GM18868 (cell line): Measurements from ENCODE around the gene ATMIN.

Experiments used
- ATAC-seq: cut with Tn5 transposase; IDR thresholded peaks from one replicate; pipeline ENCODE4 v1.9.1; 2021; ENCODE audit warnings: mild to moderate bottlenecking, moderate library complexity; ENCODE audit not compliant: unreplicated experiment

ATMIN gene

GRCh38 chr16:81035398-81035974 lies at the start of gene ATMIN:
ATMIN (plus strand) TSS chr16:81035842; CDS start chr16:81035871, 29 bp downstream.
- peak; percentile 94 for ATAC-seq

DNA sequence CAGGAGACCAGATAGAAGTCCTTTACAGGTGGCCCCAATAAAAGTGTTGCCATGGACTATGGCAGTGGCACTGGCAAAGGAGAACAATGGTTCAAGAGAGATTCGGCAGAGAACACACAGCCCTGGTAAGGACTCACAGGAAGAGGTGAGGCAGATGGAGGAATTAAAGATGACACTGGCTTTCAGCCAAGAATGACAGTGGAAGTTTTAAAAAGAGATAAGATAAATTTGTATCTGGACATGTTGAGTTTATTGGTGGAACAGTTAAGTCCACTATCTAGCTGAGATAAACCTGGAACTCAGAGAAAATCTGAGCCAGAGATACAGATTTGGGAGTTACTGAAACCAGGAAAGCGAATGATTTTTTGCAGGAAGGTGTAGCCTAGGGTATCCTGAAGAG lies 49.1 kb upstream of the ATMIN start:
- no peak for ATAC-seq

- ATAC-seq, result no peak
These were observed 46.9 kb upstream of the ATMIN start for GRCh38 chr16:80988756-80989155.

DNA sequence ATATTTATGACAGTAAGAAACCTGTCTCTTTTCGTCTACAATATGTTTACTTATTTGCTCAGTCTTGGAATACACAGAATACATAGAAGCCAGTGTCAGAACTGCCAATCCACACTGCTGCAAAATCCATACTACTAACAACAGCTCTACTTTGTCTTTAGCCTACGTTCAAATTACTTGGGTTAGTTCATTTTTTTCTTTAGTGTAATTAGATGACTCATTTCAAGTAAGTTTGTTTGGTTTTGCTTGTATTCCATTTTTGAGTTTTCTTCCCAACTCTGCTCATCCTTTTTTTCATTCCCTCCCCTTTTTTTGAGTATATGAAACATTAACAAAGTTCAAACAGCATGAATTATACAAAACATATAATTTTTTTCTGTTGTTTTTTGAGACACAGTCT lies 45.8 kb upstream of the ATMIN start:
- no peak for ATAC-seq

- ATAC-seq, result no peak
These were observed 45.1 kb upstream of the ATMIN start for GRCh38 chr16:80990577-80990976.

DNA sequence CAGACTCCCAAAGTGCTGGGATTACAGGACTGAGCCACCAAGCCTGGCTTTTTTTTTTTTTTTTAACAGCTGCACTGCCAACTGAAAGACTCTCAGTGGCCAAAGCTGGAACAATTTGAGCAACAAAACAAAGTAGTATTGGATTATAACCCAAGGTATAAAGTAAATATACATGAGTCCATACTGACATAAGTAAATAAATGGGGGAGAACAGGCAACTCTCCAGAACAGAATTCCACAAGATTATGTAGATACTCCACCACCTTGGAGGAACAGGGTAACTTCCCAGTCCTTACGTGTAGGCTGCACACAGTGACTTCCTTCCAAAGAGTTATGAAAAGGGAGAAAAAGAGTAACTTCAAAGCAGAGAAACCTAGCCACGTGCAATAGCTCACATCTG lies 44.7 kb upstream of the ATMIN start:
- no peak for ATAC-seq

GRCh38 chr16:80991792-80992430 lies 43.7 kb upstream of the ATMIN start:
- no peak for ATAC-seq

DNA sequence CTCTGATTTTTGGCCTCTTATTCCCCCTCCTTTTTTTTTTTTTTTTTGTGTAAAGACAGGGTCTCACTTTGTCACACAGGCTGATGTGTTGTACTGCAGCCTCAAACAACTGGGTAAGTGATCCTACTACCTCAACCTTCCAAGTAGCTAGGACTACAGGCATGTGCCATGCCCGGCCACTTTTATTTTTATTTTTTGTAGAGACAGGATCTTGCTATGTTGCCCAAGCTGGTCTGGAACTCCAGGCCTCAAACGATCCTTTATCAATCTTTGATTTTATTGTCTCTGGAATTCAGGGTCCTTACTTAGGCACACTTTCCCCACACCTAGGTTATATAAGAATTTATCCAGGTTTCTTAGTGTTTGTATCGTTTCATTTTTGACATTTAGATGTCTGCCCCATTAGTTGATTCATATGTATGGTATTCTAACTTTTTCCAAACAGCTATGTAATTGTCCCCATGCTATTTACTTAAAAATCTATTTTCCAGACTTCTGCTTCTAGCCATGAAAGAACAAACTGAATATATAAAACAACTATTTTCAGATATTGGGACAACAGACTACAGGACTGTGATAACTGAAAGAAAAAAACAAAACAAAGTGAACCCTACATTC lies 42.9 kb upstream of the ATMIN start:
- no peak for ATAC-seq

DNA sequence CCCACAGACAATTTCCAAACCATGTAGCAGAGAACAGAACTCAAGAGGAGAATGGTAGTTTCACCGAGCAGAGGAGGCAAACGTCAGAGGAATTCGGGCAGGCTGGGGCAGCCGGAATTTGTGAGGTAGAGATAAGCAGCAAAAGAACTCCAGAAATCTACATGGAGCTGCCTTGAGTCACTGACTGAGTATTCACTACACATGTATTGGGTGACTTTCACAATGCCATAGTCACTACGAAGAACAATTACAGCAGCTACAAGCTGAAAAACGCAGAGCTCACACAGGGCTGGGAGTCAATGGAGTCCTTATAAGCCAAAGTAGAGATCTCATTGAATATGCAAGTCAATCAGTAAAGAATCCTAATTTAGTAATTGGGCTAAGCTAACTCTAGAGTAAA lies 42.3 kb upstream of the ATMIN start:
- no peak for ATAC-seq

DNA sequence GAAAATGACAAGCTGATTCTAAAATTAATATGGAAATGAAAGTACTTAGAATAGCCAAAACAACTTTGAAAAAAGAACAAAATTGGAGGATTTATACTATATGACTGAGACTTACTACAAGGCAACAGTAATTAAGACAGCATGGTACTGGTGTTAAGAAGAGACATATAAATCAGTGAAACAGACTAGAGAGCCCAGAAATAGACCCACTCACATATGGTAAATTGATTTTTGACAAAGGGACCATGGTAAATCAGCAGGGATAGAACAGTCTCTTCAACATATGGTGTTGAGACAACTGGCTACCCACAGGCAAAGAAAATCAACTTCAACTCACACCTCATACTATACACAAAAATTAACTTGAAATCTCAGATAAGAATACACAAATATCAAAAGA lies 41.8 kb upstream of the ATMIN start:
- no peak for ATAC-seq

- no peak for ATAC-seq
These were observed 41.2 kb upstream of the ATMIN start for GRCh38 chr16:80994451-80994850.

GRCh38 chr16:80996688-80997138 lies 38.9 kb upstream of the ATMIN start:
- ATAC-seq, result peak; percentile 18

GRCh38 chr16:80997139-80997798 lies 38.4 kb upstream of the ATMIN start:
- ATAC-seq, result peak; percentile 58

- ATAC-seq, result no peak
These were observed 37.5 kb upstream of the ATMIN start for GRCh38 chr16:80997964-80998620.

DNA sequence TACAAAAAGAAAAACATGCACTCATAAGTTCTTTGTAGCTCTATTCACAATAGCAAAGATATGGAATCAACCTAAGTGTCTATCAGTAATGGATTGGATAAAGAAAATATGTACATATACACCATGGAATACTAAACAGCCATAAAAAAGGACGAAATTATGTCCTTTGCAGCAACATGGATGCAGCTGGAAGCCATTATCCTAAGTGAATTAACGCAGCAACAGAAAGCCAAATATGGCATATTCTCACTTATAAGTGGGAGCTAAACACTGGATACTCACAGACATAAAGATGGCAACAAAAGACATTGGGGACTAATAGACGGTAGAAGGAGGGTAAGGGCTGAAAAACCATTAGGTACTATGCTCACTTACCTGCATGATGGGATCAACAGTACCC lies 34.8 kb upstream of the ATMIN start:
- no peak for ATAC-seq

DNA sequence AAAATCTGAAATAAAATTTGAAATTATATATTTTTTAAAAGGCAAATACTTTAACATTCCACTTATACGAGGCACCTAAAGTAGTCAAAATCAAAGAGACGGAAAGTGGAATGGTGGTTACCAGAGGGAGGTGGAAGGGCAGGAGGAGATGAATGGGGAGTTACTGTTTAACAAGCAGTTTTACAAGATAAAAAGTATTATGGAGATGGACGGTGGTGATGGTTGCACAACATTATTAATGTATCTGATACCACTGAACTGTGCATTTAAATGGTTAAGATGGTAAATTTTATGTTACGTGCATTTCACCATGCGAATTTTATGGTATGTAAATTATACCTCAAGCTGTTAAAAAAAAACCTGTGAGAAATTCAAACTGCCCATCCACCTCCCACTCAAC lies 34.3 kb upstream of the ATMIN start:
- ATAC-seq, result no peak

DNA sequence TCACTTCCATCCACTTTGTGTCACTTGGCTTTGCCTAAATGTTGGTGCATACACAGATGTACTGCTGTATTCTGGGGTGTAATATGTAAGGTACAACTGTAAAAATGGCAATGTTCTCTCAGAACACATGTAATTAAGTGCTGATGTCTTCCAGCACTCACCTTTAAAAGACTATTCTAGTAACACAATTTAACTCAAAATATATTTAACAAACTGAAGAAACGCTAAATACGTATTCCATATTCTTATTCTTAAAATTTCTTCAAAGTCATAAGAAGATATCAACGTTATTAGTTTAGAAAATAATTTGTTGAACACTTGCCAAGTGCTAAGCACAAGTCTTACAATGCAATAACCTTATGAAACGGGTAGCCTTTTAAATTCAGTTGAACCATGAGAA lies 32.6 kb upstream of the ATMIN start:
- no peak for ATAC-seq

GRCh38 chr16:81003610-81004460 lies 31.8 kb upstream of the ATMIN start:
- ATAC-seq, result no peak

DNA sequence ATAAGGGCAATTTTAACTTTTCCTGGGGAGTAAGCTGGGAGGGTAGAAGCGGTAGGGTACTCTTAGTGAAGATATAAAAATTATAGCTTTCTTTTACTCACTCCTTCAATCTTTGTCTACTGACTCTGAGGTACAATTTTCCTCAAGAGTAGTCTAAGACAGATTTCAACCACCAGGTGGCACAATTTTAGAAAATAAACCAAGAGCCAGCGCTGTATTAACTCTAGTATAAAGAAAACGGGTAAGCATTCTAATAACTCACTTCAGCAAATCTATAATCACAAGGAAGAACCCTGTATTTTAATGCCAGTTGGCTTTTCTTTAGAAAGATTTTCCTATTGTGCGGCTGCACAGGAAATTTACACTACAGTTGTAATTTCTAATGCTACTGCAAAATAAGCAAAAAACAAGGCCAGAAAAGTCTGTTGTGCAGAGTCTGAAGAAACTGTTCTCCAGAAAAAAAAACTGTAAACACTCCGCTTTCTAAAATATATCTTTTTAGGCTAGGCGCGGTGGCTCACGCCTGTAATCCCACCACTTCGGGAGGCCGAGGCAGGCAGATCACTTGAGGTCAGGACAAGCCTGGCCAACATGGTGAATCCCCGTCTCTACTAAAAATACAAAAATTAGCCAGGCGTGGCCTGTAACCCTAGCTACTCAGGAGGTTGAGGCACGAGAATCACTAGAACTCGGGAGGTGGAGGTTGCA lies 30.8 kb upstream of the ATMIN start:
- ATAC-seq, result no peak

DNA sequence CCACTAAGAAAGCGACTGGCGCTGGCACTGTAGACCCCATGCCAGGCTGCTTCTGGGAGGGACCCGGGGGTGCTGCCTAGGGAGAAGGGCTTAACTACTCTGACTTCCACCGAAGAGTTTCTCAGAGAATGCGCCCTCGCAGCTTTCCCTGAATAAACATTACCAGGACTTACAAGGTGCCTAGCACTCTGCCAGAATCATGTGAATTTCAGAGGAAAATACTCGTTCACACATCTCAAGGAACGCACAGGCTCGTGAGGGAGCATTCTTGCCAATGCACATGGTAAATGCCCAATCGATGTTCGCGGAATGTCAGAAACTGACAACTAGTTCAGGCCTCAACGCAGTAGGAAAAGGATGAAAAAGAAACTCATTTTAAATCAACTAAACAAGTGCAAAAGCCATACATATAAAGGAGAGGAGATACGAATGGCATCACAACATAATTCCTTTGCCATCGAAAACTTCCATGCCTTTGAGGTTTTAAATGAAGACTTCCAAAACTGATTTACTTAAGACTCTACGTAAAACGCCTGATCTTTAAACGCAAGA lies 30.0 kb upstream of the ATMIN start:
- no peak for ATAC-seq
